ENCODE results near the gene KCP. TPM values are rescaled to one million over a fixed set of nuclear protein-coding genes. Genes with fewer than 3 reads are reported as not detected.

The KCP gene
- total RNA-seq, 1 experiment from 2014 or later: 5.3 TPM

DNA sequence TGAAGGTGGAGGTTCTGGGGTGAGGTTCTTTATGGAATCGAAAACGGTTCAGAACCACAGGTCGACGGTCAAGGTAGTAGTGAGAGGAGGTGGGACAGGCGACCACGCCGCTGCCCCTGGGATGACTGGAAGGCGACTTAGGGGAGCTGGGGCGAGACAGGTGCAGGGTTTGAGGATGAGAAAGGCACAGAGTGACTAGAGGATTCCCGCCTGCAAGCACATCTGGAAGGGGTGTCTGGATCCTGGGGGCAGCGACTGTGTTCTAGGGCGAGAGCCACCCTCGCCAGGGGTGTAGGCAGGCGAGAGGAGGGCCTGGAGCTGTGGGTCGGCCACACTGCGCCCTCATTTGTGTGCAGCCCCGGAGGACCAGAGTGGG is 26.8 kb upstream of the KCP start:
- Histone ChIP-seq H3K23ac (ENCODE audit: insufficient read length, low read depth, low read length) (no peak overlapping the region), H3K79me2 (ENCODE audit: insufficient read depth, low read length) (no peaks in the 10 kb centered on the region), H4K20me1 (ENCODE audit: control insufficient read depth, insufficient read depth, insufficient read length) (no peaks in the 10 kb centered on the region), H2AFZ (ENCODE audit: low read length) (no peak overlapping the region), H3K18ac (ENCODE audit: insufficient read length, low read depth, low read length) (no peak overlapping the region), H3K4me2 (ENCODE audit: insufficient read depth, insufficient read length, low read length) (peak overlapping the region; percentile 17), H3K27ac (ENCODE audit: insufficient read length, low read depth, low read length) (no peak overlapping the region), H3K4me1 (ENCODE audit: insufficient read depth, low read length) (no peaks in the 10 kb centered on the region), H3K14ac (ENCODE audit: insufficient read depth, low read length) (no peak overlapping the region), H4K8ac (replicated peaks; ENCODE audit: insufficient read length, low read depth, low read length) (no peak overlapping the region), H2BK20ac (ENCODE audit: low read depth, low read length, poor library complexity, severe bottlenecking) (no peak overlapping the region), H3T11ph (ENCODE audit: low read length) (no peak overlapping the region), H3K4ac (ENCODE audit: low read depth, low read length) (no peak overlapping the region), H4K91ac (ENCODE audit: insufficient read length, low read depth, low read length) (no peak overlapping the region), H2AK5ac (ENCODE audit: insufficient read length, low read length) (no peak overlapping the region), H2BK120ac (ENCODE audit: low read depth, low read length, poor library complexity, severe bottlenecking) (no peak overlapping the region), H2BK5ac (ENCODE audit: insufficient read length, low read length) (no peak overlapping the region), H3K9me3 (ENCODE audit: control insufficient read depth, low read depth, low read length) (no peaks in the 10 kb centered on the region), H3K79me1 (ENCODE audit: insufficient read depth, low read depth, low read length, poor library complexity, severe bottlenecking) (no peaks in the 10 kb centered on the region), H3K56ac (ENCODE audit: insufficient read length, low read depth, low read length) (no peak overlapping the region), H2BK15ac (ENCODE audit: low read depth, low read length) (no peak overlapping the region), H4K5ac (ENCODE audit: insufficient read length, low read depth, low read length) (no peak overlapping the region), H2BK12ac (ENCODE audit: insufficient read length, low read depth, low read length) (no peak overlapping the region), H3K9ac (ENCODE audit: extremely low read depth, insufficient read length, low read length) (no peak overlapping the region), H3K23me2 (ENCODE audit: insufficient read length, low read depth, low read length, poor library complexity, severe bottlenecking) (peaks cover 5% of the 10 kb centered on the region), H3K27me3 (ENCODE audit: insufficient read depth, low read length) (peaks cover 20% of the 10 kb centered on the region; the same call in 1 of the 2 replicates)
- peaks cover 13 to 20% of the 10 kb centered on the region in 2 experiments for H3K4me1 Mint-ChIP-seq
- 0 out of 5 replicates have a peak, but pooled peaks cover 0 to 2% of the 10 kb centered on the region in 2 experiments for H3K9me3 Mint-ChIP-seq
- WGBS (ENCODE audit: extremely low coverage, insufficient read length, low lambda C conversion rate): no CpG with 5 or more reads among the region's 17 CpGs
- peaks cover 81% of the 10 kb centered on the region for H3K27me3 Mint-ChIP-seq (ENCODE audit: low read depth)
- H3K36me3 Mint-ChIP-seq (ENCODE audit: insufficient read depth in 1 of 3, low read depth in 3 of 3): no peaks in the 10 kb centered on the region
- peak overlapping the region; percentile 50 to 77 for H3K4me3 Mint-ChIP-seq
- H3K27ac Mint-ChIP-seq: no peak overlapping the region
- DNase-seq: no peak
- TF ChIP-seq, protein P1, sequence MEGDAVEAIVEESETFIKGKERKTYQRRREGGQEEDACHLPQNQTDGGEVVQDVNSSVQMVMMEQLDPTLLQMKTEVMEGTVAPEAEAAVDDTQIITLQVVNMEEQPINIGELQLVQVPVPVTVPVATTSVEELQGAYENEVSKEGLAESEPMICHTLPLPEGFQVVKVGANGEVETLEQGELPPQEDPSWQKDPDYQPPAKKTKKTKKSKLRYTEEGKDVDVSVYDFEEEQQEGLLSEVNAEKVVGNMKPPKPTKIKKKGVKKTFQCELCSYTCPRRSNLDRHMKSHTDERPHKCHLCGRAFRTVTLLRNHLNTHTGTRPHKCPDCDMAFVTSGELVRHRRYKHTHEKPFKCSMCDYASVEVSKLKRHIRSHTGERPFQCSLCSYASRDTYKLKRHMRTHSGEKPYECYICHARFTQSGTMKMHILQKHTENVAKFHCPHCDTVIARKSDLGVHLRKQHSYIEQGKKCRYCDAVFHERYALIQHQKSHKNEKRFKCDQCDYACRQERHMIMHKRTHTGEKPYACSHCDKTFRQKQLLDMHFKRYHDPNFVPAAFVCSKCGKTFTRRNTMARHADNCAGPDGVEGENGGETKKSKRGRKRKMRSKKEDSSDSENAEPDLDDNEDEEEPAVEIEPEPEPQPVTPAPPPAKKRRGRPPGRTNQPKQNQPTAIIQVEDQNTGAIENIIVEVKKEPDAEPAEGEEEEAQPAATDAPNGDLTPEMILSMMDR (conservative IDR thresholded peaks at IDR 0.05): no peak
